ENCODE results near the gene LRRC36.

DNA sequence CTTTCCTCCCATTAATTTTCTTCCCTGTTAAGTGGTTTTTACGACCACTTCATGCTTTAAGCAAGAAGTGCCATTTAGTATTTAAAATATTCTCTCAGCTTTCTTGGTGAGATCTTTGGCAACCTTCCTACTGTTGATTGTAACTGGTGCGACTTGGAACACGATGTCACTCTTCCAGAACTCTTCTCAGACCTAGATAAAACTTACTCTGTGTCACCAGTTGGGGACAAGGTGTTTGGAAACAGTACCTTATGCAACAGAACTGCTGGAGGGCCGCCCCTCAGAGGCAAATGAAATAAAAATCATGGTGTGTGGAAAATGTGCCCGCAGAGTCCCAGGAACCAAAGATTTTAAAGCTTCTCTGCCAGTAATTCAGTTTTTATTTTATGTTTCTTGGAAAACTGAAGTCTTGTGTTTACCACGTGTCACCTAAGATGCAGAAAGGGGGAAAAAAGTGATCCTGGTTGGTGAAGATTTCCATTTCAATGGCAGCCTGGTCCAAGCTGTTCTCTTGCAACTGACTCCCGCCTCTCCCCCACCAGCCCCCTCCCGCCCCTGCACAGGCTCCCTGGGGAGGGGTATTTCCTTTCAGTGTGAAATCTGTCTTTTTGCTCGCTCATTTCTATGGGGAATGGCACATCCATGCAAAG is 97.1 kb downstream of the LRRC36 start:
- TF ChIP-seq, protein P1, sequence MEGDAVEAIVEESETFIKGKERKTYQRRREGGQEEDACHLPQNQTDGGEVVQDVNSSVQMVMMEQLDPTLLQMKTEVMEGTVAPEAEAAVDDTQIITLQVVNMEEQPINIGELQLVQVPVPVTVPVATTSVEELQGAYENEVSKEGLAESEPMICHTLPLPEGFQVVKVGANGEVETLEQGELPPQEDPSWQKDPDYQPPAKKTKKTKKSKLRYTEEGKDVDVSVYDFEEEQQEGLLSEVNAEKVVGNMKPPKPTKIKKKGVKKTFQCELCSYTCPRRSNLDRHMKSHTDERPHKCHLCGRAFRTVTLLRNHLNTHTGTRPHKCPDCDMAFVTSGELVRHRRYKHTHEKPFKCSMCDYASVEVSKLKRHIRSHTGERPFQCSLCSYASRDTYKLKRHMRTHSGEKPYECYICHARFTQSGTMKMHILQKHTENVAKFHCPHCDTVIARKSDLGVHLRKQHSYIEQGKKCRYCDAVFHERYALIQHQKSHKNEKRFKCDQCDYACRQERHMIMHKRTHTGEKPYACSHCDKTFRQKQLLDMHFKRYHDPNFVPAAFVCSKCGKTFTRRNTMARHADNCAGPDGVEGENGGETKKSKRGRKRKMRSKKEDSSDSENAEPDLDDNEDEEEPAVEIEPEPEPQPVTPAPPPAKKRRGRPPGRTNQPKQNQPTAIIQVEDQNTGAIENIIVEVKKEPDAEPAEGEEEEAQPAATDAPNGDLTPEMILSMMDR (IDR thresholded peaks at IDR 0.05), result no peak
- TF ChIP-seq POLR2A (IDR thresholded peaks at IDR 0.05; ENCODE audit: low read depth), result no peak

Measured in esophagus muscularis mucosa (tissue), 3 donors.